SJCRH30 (cell line): ENCODE measurements around the gene C4orf54. TPM values are rescaled to one million over a fixed set of nuclear protein-coding genes. Genes with fewer than 3 reads are reported as not detected.

Experiments
- DNase-seq, 2 experiments: peaks; one replicate each; pipeline ENCODE4 v3.0.0-alpha.2; 2015 to 2020
- H3K27ac ChIP-seq: fragments of 250-450 bp; sonication (Bioruptor Pico); 2 replicates; pipeline ENCODE4 v1.5.1; 2020; ENCODE audit warnings: mild to moderate bottlenecking, moderate library complexity
- H3K27me3 ChIP-seq: fragments of 250-450 bp; sonication (Bioruptor Pico); 2 replicates; pipeline ENCODE4 v1.5.1; 2020; ENCODE audit warnings: mild to moderate bottlenecking, moderate library complexity
- H3K36me3 ChIP-seq: fragments of 250-450 bp; sonication (Bioruptor Pico); 2 replicates; pipeline ENCODE4 v1.5.1; 2020; ENCODE audit warnings: mild to moderate bottlenecking, moderate library complexity
- H3K4me1 ChIP-seq: fragments of 250-450 bp; sonication (Bioruptor Pico); 2 replicates; pipeline ENCODE4 v1.5.1; 2020; ENCODE audit warnings: mild to moderate bottlenecking, moderate library complexity
- H3K4me3 ChIP-seq: fragments of 250-450 bp; sonication (Bioruptor Pico); 2 replicates; pipeline ENCODE4 v1.5.1; 2020; ENCODE audit warnings: mild to moderate bottlenecking, moderate library complexity
- H3K9me3 ChIP-seq: fragments of 250-450 bp; sonication (Bioruptor Pico); replicated peaks from 2 replicates; pipeline ENCODE4 v1.5.1; 2020; ENCODE audit warnings: mild to moderate bottlenecking, moderate library complexity
- total RNA-seq: library from RNA; depleted of rRNA; stranded (reverse); fragments of >200 nt; shearing (Covaris generic); gene quantifications from 2 replicates; pipeline ENCODE4 v1.2.3, GENCODE V29; 2014

Gene C4orf54
- total RNA-seq, 1 experiment from 2014 or later: 10.1 TPM

DNA sequence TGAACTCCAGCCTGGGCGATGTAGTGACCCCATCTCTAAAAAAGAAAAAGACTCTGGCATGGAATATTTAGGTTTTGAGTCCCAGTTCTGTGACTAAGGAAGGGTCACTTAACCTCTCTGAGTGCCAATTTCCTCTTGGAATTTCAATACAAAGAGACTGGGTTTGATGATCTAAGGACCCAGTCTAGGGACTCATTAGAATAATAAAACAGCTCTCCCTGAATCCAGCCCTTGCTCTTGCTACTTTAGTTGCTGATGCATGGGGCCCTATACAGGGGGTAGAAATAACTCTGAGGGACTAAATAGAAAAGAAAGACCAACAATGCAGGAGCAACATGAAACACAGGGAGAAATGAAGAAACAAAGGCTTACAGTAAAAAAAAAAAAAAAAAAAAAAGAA is 12.6 kb downstream of the C4orf54 start:
- Histone ChIP-seq H3K36me3 (no peaks in the 10 kb centered on the region), H3K27ac (no peak overlapping the region), H3K27me3 (no peaks in the 10 kb centered on the region), H3K9me3 (no peaks in the 10 kb centered on the region), H3K4me3 (no peak overlapping the region), H3K4me1 (no peaks in the 10 kb centered on the region)
- no peak for DNase-seq

DNA sequence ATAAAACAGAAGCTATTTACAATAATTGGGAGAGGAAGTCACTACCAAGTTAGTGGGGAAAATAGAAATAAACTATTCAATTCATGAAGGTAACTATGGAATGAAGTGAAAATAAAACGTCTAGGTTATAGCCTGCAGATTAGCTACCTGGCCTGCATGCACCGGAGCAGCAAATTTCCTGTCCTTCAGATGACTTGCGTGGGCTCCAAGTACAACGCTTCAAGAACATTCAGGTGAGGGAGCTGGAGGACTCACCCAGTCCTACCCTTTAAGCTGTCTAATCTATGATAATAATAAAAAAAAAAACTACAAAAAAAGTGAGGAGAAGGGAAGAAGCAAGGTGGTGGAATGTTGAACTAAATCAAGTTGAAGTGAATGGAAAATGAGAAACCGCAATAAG is 13.2 kb downstream of the C4orf54 start:
- Histone ChIP-seq H3K27me3 (no peaks in the 10 kb centered on the region), H3K9me3 (no peaks in the 10 kb centered on the region), H3K4me1 (no peaks in the 10 kb centered on the region), H3K4me3 (no peak overlapping the region), H3K36me3 (no peaks in the 10 kb centered on the region), H3K27ac (no peak overlapping the region)
- no peak for DNase-seq

GRCh38 chr4:99642725-99643489 is 14.7 kb downstream of the C4orf54 start:
- Histone ChIP-seq H3K9me3 (no peaks in the 10 kb centered on the region), H3K4me3 (no peak overlapping the region), H3K36me3 (no peaks in the 10 kb centered on the region), H3K27me3 (no peaks in the 10 kb centered on the region), H3K27ac (no peak overlapping the region), H3K4me1 (no peaks in the 10 kb centered on the region)
- DNase-seq: no peak

DNA sequence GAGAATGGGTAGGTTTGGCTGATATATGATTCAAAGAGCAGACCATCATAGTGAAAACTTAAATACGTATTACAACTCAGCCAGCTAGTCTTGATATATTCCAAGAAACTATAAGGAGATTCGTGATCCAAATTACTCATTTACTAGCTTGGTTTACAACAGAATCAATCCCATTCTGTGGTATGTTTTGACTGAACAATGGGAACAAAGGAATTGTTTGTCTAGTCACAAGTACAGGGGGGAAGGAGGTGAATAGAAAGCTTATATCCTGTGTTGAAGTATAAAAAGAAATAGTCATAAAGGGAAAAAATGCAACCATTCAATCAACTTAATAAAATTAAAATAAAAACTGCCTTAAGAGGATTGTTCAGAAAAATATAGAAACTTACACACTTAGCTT is 17.0 kb downstream of the C4orf54 start:
- no peak overlapping the region for H3K27ac ChIP-seq
- no peaks in the 10 kb centered on the region for H3K9me3 ChIP-seq
- H3K4me3 ChIP-seq: no peak overlapping the region
- H3K27me3 ChIP-seq: no peaks in the 10 kb centered on the region
- DNase-seq: no peak
- no peaks in the 10 kb centered on the region for H3K4me1 ChIP-seq
- H3K36me3 ChIP-seq: no peaks in the 10 kb centered on the region

DNA sequence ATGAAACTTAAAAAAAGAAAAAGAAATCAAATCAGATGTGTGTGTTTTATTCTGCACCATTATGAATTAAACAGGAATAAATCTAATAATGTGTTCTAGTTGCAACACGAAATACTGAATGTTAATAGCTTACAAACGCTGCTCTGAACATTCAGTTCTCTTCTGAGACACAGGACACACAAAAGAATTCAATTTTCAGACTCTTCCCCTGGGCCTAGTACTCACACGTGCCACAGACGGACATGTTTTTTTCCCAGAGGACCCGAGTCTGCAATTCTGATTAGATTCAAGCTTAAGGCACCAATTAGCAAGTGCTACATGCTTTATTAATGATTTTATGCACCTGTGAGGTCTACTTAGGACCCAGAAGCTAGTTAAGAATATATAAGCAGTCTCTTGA is 20.5 kb downstream of the C4orf54 start:
- no peaks in the 10 kb centered on the region for H3K4me1 ChIP-seq
- no peaks in the 10 kb centered on the region for H3K36me3 ChIP-seq
- no peaks in the 10 kb centered on the region for H3K9me3 ChIP-seq
- no peak for DNase-seq
- H3K27me3 ChIP-seq: no peaks in the 10 kb centered on the region
- no peak overlapping the region for H3K27ac ChIP-seq
- no peak overlapping the region for H3K4me3 ChIP-seq

DNA sequence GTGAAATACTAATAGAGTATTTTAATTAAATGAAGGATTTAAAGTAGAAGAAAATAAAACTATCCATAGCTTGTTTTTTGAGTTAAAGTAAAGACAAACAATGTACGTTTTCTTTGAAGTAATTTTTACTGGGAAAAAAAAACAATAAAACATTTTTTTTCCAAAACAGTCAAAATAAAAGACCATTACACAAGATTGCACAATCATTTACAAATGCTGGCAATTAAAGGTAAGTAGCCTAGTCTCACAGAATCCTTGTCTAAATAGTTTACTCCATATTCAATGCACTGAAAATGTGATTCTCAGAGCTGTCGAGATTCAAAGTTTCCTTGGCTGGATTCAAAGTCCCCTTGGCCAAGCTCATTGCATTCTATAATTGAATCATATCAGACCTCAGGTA is 21.2 kb downstream of the C4orf54 start:
- no peaks in the 10 kb centered on the region for H3K36me3 ChIP-seq
- no peak overlapping the region for H3K27ac ChIP-seq
- no peak for DNase-seq
- no peaks in the 10 kb centered on the region for H3K27me3 ChIP-seq
- no peaks in the 10 kb centered on the region for H3K4me1 ChIP-seq
- H3K4me3 ChIP-seq: no peak overlapping the region
- no peaks in the 10 kb centered on the region for H3K9me3 ChIP-seq

- H3K4me3 ChIP-seq: no peak overlapping the region
- DNase-seq: no peak
- H3K27me3 ChIP-seq: no peaks in the 10 kb centered on the region
- H3K4me1 ChIP-seq: no peaks in the 10 kb centered on the region
- H3K27ac ChIP-seq: no peak overlapping the region
- no peaks in the 10 kb centered on the region for H3K36me3 ChIP-seq
- no peaks in the 10 kb centered on the region for H3K9me3 ChIP-seq
These were observed 22.0 kb downstream of the C4orf54 start for GRCh38 chr4:99635601-99636000.

- Histone ChIP-seq H3K4me1 (no peaks in the 10 kb centered on the region), H3K36me3 (no peaks in the 10 kb centered on the region), H3K27me3 (no peaks in the 10 kb centered on the region), H3K9me3 (no peaks in the 10 kb centered on the region), H3K27ac (no peak overlapping the region), H3K4me3 (no peak overlapping the region)
- DNase-seq: no peak
These were observed 22.8 kb downstream of the C4orf54 start for GRCh38 chr4:99634742-99635360.

DNA sequence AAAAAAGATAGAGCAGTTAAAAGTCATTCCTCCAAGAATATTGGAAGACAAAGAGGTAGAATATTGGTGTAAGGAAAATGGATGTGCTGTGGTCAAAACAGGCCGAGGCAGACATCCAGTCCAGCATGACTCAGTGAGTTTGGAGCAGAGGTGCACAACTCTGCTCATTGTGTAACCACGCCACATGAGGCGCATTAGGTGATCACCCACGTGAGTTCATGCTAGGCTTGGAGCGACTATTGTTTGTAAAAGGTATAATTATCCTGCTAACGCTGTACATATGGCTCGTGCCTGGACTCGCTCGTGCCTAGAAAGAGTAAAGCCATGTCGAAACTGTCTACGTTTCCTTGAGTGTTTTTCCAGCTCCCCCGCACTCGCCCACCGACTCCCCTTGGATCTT is 23.9 kb downstream of the C4orf54 start:
- Histone ChIP-seq H3K27me3 (no peaks in the 10 kb centered on the region), H3K4me1 (no peaks in the 10 kb centered on the region), H3K36me3 (no peaks in the 10 kb centered on the region), H3K4me3 (no peak overlapping the region), H3K9me3 (no peaks in the 10 kb centered on the region), H3K27ac (no peak overlapping the region)
- no peak for DNase-seq

DNA sequence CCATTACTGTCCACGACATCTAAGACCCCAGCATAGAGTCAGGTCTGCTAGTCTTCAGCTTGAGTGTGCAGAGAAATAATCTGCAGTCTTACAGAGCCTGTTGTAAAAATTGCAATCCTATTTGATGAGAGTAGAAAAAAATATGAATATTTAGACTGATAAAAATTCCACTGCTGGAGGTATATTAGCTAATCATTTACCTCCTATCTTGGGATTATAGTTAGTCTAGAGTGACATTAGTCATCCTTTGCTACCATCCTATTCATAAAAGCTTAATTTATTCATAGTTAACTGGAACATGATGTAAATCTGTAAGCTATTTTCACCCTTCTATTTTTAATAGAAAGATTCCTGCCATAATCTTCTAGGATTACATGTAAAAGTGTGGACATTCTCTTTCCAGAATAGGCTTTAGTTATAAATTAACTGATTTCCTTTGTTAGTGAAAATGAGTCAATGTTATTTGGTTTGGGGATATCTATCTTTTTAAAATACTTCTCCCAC is 26.7 kb downstream of the C4orf54 start:
- Histone ChIP-seq H3K9me3 (no peaks in the 10 kb centered on the region), H3K36me3 (no peaks in the 10 kb centered on the region), H3K27me3 (no peaks in the 10 kb centered on the region), H3K4me1 (no peaks in the 10 kb centered on the region), H3K27ac (no peak overlapping the region), H3K4me3 (no peak overlapping the region)
- no peak for DNase-seq

- H3K36me3 ChIP-seq: no peaks in the 10 kb centered on the region
- DNase-seq: no peak
These were observed 27.6 kb downstream of the C4orf54 start for GRCh38 chr4:99629962-99630554.

DNA sequence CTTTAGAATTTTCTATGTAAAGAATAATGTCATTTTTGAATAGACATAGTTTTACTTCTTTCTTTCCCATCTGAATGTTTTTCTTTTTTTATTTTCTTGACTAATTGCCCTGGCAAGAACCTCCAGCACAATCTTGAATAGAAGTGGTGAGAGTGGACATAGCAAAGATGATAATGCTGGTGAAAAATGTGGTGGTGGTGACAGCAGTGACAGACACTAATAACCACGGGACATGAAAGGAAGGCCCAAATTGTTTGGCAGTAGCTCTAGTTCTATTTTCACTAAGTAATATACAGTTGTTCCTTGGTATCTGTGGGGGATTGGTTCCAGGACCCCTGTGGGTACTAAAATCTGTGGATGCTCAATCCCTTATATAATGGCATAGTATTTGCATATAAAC is 29.6 kb downstream of the C4orf54 start:
- H3K36me3 ChIP-seq: no peaks in the 10 kb centered on the region
- no peaks in the 10 kb centered on the region for H3K9me3 ChIP-seq
- no peaks in the 10 kb centered on the region for H3K27me3 ChIP-seq
- H3K4me3 ChIP-seq: no peak overlapping the region
- H3K4me1 ChIP-seq: no peaks in the 10 kb centered on the region
- DNase-seq: no peak
- H3K27ac ChIP-seq: no peak overlapping the region

More at GRCh38 chr4:99629962-99630554, 27.6 kb downstream of the C4orf54 start:
- Histone ChIP-seq H3K27me3 (no peaks in the 10 kb centered on the region), H3K27ac (no peak overlapping the region), H3K9me3 (no peaks in the 10 kb centered on the region), H3K4me1 (no peaks in the 10 kb centered on the region), H3K4me3 (no peak overlapping the region)

DNA sequence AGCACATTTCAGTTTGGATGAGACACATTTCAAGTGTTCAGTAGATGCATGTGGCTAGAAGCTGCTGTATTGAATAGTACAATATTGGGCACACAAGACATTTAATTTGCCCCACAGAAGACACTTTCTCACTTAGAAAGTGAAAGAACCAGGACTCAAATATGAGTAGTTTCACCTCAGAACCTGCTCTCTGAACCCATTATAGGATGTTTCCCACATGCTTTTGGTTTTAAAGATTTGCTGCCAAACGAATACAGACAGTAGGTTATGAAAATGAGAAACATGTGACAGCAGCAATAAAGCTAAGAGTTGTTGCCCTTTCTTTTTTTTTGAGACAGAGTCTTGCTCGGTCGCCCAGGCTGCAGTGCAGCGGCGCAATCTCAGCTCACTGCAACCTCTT is 32.3 kb downstream of the C4orf54 start:
- no peaks in the 10 kb centered on the region for H3K9me3 ChIP-seq
- H3K4me3 ChIP-seq: no peak overlapping the region
- H3K27ac ChIP-seq: no peak overlapping the region
- no peaks in the 10 kb centered on the region for H3K4me1 ChIP-seq
- DNase-seq: no peak
- H3K36me3 ChIP-seq: no peaks in the 10 kb centered on the region
- H3K27me3 ChIP-seq: no peaks in the 10 kb centered on the region

GRCh38 chr4:99624141-99624719 is 33.4 kb downstream of the C4orf54 start:
- Histone ChIP-seq H3K27ac (no peak overlapping the region), H3K27me3 (no peaks in the 10 kb centered on the region), H3K4me3 (no peak overlapping the region), H3K4me1 (no peaks in the 10 kb centered on the region), H3K36me3 (no peaks in the 10 kb centered on the region), H3K9me3 (no peaks in the 10 kb centered on the region)
- no peak for DNase-seq

GRCh38 chr4:99622341-99622740 is 35.3 kb downstream of the C4orf54 start:
- H3K9me3 ChIP-seq: no peaks in the 10 kb centered on the region
- H3K27ac ChIP-seq: no peak overlapping the region
- no peak for DNase-seq
- no peaks in the 10 kb centered on the region for H3K36me3 ChIP-seq
- H3K4me1 ChIP-seq: no peaks in the 10 kb centered on the region
- H3K27me3 ChIP-seq: no peaks in the 10 kb centered on the region
- no peak overlapping the region for H3K4me3 ChIP-seq
